NT2/D1 (cell line): ENCODE measurements around the gene ASAP2.

ENCODE experiments used
- DNase-seq: peaks from one replicate; pipeline ENCODE4 v3.0.0-alpha.2; 2011; ENCODE audit warnings: low read depth, low spot score
- H3K27me3 ChIP-seq: 2 replicates; pipeline ENCODE4 v1.6.0; 2011; ENCODE audit warnings: mild to moderate bottlenecking; ENCODE audit not compliant: insufficient read length, insufficient read depth
- H3K36me3 ChIP-seq: 2 replicates; pipeline ENCODE4 v1.6.1; 2011; ENCODE audit warnings: mild to moderate bottlenecking, low read length, mixed read lengths; ENCODE audit not compliant: insufficient read depth, insufficient read length
- H3K4me1 ChIP-seq: 2 replicates; pipeline ENCODE4 v1.5.1; 2011; ENCODE audit not compliant: insufficient read depth, insufficient read length
- H3K4me3 ChIP-seq: 2 replicates; pipeline ENCODE4 v1.5.1; 2011; ENCODE audit warnings: low read depth; ENCODE audit not compliant: insufficient read length
- H3K9ac ChIP-seq: 2 replicates; pipeline ENCODE4 v1.6.0; 2011; ENCODE audit warnings: low read depth; ENCODE audit not compliant: insufficient read length
- H3K9me3 ChIP-seq: 2 replicates; pipeline ENCODE4 v1.5.1; 2011; ENCODE audit warnings: mild to moderate bottlenecking, low read length; ENCODE audit not compliant: insufficient read depth
- SUZ12 ChIP-seq: IDR thresholded peaks from 2 replicates; pipeline ENCODE4 v1.6.1; 2011; ENCODE audit not compliant: insufficient read length, insufficient read depth; ENCODE audit errors: extremely low read depth
- YY1 ChIP-seq: IDR thresholded peaks from 2 replicates; pipeline ENCODE4 v1.6.1; 2011; ENCODE audit not compliant: insufficient read length, insufficient read depth
- ZNF274 ChIP-seq: IDR thresholded peaks from 2 replicates; pipeline ENCODE4 v1.6.1; 2011; ENCODE audit warnings: mild to moderate bottlenecking, low read depth, low read length

ASAP2 gene

DNA sequence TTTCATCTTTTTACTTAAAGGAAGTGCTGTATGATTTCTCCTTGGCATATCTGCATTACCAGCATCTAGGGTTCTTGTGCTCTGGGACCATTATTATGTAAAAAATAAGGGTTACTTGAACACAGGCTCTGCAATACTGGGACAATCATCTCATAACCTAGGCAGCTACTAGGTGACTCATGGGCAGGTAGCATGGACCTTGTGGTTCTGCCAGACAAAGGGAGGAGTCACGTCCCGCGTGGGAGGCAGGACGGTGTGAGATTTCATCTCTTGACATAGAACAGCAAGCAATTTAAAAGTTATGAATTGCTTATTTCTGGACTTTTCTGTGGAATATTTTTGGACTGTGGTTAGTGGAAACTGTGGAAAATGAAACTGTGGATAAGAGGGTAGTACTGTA, 34.1 kb downstream of the ASAP2 start:
- Histone ChIP-seq H3K36me3 (no peaks in the 10 kb centered on the region), H3K4me3 (no peak overlapping the region), H3K4me1 (no peaks in the 10 kb centered on the region), H3K9ac (no peak overlapping the region), H3K27me3 (no peaks in the 10 kb centered on the region), H3K9me3 (no peaks in the 10 kb centered on the region)
- TF ChIP-seq SUZ12 (no peak), YY1 (no peak), ZNF274 (no peak)
- DNase-seq, result no peak

DNA sequence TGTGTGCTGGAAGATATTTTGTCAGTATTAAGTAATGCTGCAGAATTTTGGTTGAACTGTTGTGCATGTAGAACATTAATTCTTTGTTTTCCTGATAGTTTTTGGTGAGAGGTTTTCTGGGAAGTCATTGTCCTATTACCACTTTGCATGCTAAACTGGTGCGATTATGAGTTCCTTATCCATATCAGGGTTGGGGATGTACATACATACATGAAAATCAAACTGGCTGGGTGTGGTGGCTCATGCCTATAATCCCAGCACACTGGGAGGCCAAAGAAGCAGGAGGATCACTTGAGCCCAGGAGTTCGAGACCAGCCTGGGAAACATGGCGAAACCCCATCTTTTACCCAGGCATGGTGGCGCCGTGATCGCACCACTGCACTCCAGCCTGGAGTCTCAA, 34.6 kb downstream of the ASAP2 start:
- Histone ChIP-seq H3K27me3 (no peaks in the 10 kb centered on the region), H3K4me1 (no peaks in the 10 kb centered on the region), H3K9ac (no peak overlapping the region), H3K9me3 (no peaks in the 10 kb centered on the region), H3K4me3 (no peak overlapping the region), H3K36me3 (no peaks in the 10 kb centered on the region)
- TF ChIP-seq YY1, result no peak
- no peak for TF ChIP-seq ZNF274
- no peak for TF ChIP-seq SUZ12
- DNase-seq, result no peak

DNA sequence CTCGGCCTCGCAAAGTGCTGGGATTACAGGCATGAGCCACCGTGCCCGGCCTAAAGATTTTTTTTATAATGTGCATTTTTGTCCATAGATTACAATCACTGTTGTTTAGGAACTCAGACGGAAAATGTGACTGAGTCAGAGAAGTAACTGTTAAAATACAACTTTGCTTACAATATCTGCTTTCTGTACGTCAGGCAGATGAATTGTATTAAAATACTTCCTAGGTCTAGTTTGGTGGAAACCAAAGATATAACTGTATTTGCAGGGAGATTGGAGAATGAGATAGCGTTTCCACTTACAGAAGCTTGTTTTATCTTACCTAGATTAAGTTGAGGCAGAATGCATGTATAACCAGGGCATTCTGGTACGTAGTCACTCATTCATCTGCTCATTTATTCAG, 36.7 kb downstream of the ASAP2 start:
- H3K36me3 ChIP-seq, result no peaks in the 10 kb centered on the region
- no peak for TF ChIP-seq ZNF274
- H3K9me3 ChIP-seq, result no peaks in the 10 kb centered on the region
- H3K27me3 ChIP-seq, result no peaks in the 10 kb centered on the region
- H3K4me3 ChIP-seq, result no peak overlapping the region
- DNase-seq, result no peak
- H3K4me1 ChIP-seq, result peaks cover 3% of the 10 kb centered on the region
- no peak overlapping the region for H3K9ac ChIP-seq

DNA sequence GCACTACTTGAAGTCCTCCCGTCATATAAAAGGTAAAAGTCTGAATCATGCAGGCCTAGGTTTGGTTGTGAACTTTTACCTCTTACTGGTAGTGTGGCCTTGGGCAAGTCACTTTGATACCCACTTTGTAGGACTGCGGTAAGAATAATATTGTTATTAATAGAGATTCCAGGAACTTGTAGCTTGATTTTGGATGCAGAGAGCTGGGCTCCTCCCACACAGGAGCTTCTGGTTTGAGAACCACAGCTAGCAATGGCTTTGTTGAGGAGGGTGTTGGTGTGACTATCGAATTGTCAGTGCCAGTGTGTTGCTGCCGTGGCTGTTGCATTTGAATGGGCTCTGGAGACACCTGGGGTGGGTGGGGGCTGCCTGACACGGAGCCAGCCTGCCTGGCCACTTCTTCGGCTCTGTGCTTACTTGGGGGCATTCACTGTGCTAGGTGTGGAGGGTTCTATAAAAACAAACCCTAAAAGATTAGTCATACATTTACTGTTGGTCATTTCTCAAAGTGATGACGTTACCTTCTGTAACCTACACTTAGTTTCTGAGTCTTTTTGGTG, 38.5 kb downstream of the ASAP2 start:
- H3K4me3 ChIP-seq, result no peak overlapping the region
- DNase-seq, result no peak

DNA sequence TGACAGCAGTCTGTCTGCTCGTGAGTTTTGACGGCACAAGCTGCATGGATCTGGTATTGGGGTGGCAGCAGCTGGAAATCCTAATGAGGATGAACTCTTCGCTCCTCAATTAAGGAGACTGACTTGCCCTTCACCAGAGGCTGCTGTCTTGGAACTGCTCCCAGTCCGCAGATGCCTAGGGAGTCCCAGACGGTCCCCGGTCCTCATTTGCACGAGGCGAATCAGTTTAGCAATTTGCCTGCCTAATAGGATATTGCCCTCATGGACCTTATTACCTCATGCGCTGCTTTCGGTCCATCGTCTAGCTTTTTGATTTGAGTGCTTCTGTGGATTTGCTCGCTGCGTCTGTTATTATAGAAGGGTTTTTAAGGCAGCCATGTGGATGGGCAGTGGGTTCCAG, 40.6 kb downstream of the ASAP2 start:
- no peak for DNase-seq

More for the DNA sequence above, 38.5 kb downstream of the ASAP2 start:
- peaks cover 7% of the 10 kb centered on the region for H3K4me1 ChIP-seq
- H3K9me3 ChIP-seq, result no peaks in the 10 kb centered on the region
- TF ChIP-seq SUZ12 (no peak), ZNF274 (no peak), YY1 (no peak)
- H3K36me3 ChIP-seq, result no peaks in the 10 kb centered on the region
- no peak overlapping the region for H3K9ac ChIP-seq
- no peaks in the 10 kb centered on the region for H3K27me3 ChIP-seq

DNA sequence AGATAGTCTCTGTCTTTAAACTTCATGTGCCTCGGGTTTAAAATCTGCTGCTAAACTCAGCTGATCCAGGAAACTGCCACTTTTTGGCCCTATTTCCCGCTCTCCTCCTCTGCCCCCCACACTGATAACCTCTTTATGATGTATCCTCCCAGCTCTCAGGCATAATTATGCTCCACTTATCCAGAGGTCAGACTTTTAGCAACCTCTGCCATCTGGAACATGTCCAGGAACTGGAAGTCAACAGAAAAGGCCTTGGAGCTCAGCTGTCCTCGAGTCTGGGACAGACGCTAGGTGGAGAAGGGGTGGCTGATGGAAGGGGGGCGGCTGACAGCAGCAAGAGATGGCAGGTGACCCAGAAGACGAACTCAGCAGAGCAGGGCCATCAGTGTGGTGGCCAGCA, 41.2 kb downstream of the ASAP2 start:
- Histone ChIP-seq H3K9me3 (no peaks in the 10 kb centered on the region), H3K4me3 (no peak overlapping the region), H3K9ac (no peak overlapping the region), H3K36me3 (no peaks in the 10 kb centered on the region), H3K4me1 (peaks cover 7% of the 10 kb centered on the region), H3K27me3 (no peaks in the 10 kb centered on the region)
- DNase-seq, result no peak
- TF ChIP-seq SUZ12 (no peak), ZNF274 (no peak), YY1 (no peak)

More for the DNA sequence above, 40.6 kb downstream of the ASAP2 start:
- Histone ChIP-seq H3K9ac (no peak overlapping the region), H3K36me3 (no peaks in the 10 kb centered on the region), H3K4me1 (peaks cover 7% of the 10 kb centered on the region), H3K9me3 (no peaks in the 10 kb centered on the region), H3K4me3 (no peak overlapping the region), H3K27me3 (no peaks in the 10 kb centered on the region)
- TF ChIP-seq ZNF274, result no peak
- TF ChIP-seq SUZ12, result no peak
- no peak for TF ChIP-seq YY1

DNA sequence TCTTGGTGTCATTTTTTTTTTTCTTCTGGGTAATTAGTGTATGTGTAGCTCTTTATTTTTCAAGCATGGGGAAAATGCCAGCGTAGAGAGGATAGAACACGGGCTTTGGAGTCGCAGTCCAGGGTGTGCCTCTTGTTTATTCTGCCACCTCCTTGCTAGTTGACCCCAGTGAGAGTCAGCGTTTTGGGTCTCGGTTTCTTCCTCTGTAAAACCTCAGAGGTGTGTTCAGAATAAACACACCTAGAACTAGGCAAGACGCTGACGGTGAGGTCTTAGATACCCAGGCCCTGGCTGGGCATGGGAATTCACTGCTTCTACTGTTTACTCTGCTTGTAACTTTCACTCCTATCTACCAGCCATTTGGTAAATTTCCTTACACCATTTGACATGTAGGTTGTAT, 41.8 kb downstream of the ASAP2 start:
- Histone ChIP-seq H3K9ac (no peak overlapping the region), H3K4me3 (no peak overlapping the region), H3K36me3 (no peaks in the 10 kb centered on the region), H3K27me3 (no peaks in the 10 kb centered on the region), H3K9me3 (no peaks in the 10 kb centered on the region), H3K4me1 (peaks cover 7% of the 10 kb centered on the region)
- DNase-seq, result no peak
- TF ChIP-seq YY1, result no peak
- no peak for TF ChIP-seq SUZ12
- no peak for TF ChIP-seq ZNF274
